Ovary (tissue), 9 donors: ENCODE data around the gene REV3L. TPM values are rescaled to one million over a fixed set of nuclear protein-coding genes. Genes with fewer than 3 reads are reported as not detected.

ENCODE experiments used
- DNase-seq, 5 donors: peaks; one replicate each; pipeline ENCODE4 v3.0.0-alpha.2; 2019 to 2020
- H3K27ac ChIP-seq, 2 donors: fragments of 200-600 bp; one replicate each; pipeline versions ENCODE4 v1.5.1 to v1.8.0; 2019 to 2022
- H3K27me3 ChIP-seq: fragments of 200-600 bp; one replicate; pipeline ENCODE4 v1.8.0; 2022
- H3K36me3 ChIP-seq: fragments of 200-600 bp; sonication (generic); one replicate; pipeline ENCODE4 v1.5.1; 2019
- H3K4me1 ChIP-seq: one replicate; pipeline ENCODE4 v1.8.1; 2013; ENCODE audit warnings: mild to moderate bottlenecking, moderate library complexity; ENCODE audit not compliant: insufficient read depth
- H3K4me3 ChIP-seq: fragments of 200-600 bp; sonication (generic); one replicate; pipeline ENCODE4 v1.5.1; 2017
- H3K9me3 ChIP-seq, 2 donors: fragments of 200-600 bp in 1 of 2; sonication (generic) in 1 of 2; one replicate each; pipeline versions ENCODE4 v1.5.1 to v1.8.1; 2013 to 2019; ENCODE audit warnings: mild to moderate bottlenecking in 1 of 2, moderate library complexity in 1 of 2
- CTCF ChIP-seq, 3 donors: fragments of 450-650 bp in 2 of 3; fragments of 200-600 bp in 1 of 3; IDR thresholded peaks; one replicate each; pipeline versions ENCODE4 v1.5.1 to v1.8.0; 2016 to 2022; ENCODE audit warnings: antibody characterized with exemption in 3 of 3, mild to moderate bottlenecking in 1 of 3
- EP300 ChIP-seq: sonication (generic); formaldehyde crosslinking; IDR thresholded peaks from one replicate; pipeline ENCODE4 v1.6.1; 2017; ENCODE audit warnings: antibody characterized with exemption
- POLR2A ChIP-seq: fragments of 450-650 bp; IDR thresholded peaks from one replicate; pipeline ENCODE4 v1.6.1; 2017; ENCODE audit warnings: antibody characterized with exemption, mild to moderate bottlenecking, moderate library complexity
- WGBS, 3 donors: extraction: QIAGEN DNeasy Blood & Tissue Kit in 1 of 3; methylation state at CpG; one replicate each; pipeline versions ENCODE4 v1.1.5 to v1.1.7; 2013 to 2017; 5-methylcytosine and 5-hydroxymethylcytosine counted together
- intact Hi-C, 4 donors: fragments of 100-400 bp; cut with DNase I; formaldehyde crosslinking; loops; one replicate each; pipeline versions ENCODE4 v1.11.0 to v1.15.1; 2022 to 2023
- polyA plus RNA-seq, 2 donors: library from polyadenylated mRNA; stranded (reverse); fragments of 200-250 nt in 1 of 2; fragments of 350-450 nt in 1 of 2; fragmentation: Illumina TruSeq in 1 of 2; extraction: RNeasy Lipid Tissue Mini Kit (QIAGEN cat#74804) in 1 of 2; gene quantifications; one replicate each; pipeline ENCODE4 v1.2.3, GENCODE V29; 2013 to 2014
- total RNA-seq, 7 donors: library from RNA; depleted of rRNA in 2 of 7; stranded (reverse); fragments of >200 nt in 2 of 7; fragmentation: NEBNext Ultra II Directional in 3 of 7; extraction: Animal tissue kit (Norgen Biotek cat#: 25700) in 3 of 7; gene quantifications; one replicate each; pipeline versions ENCODE4 v1.1.0 to v1.2.4, GENCODE V29; 2016 to 2023
- donor health status: DM: no; HTN: no; CAD: no; lungs with moderate emphysema.
- donor health status: DM: no; HTN: no; CAD: no.
- donor health status: Bipolar disorder and iron deficiency.
- donor health status: DM: yes; HTN: yes; CAD: no.
- donor health status: DM: no; HTN: no; CAD: no.
- donor health status: DM: yes; HTN: yes; CAD: no.

The REV3L gene
- total and polyA plus RNA-seq, 9 donors = 8.5 to 55.2 (median 31.0) TPM

GRCh38 chr6:111358454-111358853 is 124.6 kb downstream of the REV3L start:
- TF ChIP-seq EP300 (no peak), POLR2A (no peak)
- 85 to 100% (median 95%) methylated on average over 1 of the region's 1 CpG for WGBS, 3 donors
- Histone ChIP-seq H3K4me3 (no peak overlapping the region), H3K4me1 (peaks cover 3% of the 10 kb centered on the region), H3K27me3 (no peaks in the 10 kb centered on the region), H3K27ac (no peak overlapping the region), H3K36me3 (no peaks in the 10 kb centered on the region), H3K9me3 (no peaks in the 10 kb centered on the region)
- intact Hi-C loops = no loop called here
- no peak for DNase-seq

- no peak for TF ChIP-seq POLR2A
- no peak for TF ChIP-seq CTCF (IDR thresholded peaks at IDR 0.05)
- TF ChIP-seq EP300 = no peak
- no peak for DNase-seq
- H3K36me3 ChIP-seq = no peaks in the 10 kb centered on the region
- H3K4me3 ChIP-seq = no peak overlapping the region
- H3K9me3 ChIP-seq = no peaks in the 10 kb centered on the region
- intact Hi-C loops = no loop called here
- H3K27me3 ChIP-seq = no peaks in the 10 kb centered on the region
- peaks cover 3% of the 10 kb centered on the region for H3K4me1 ChIP-seq
- H3K27ac ChIP-seq = no peak overlapping the region
These were observed 125.3 kb downstream of the REV3L start for GRCh38 chr6:111357705-111358104.

GRCh38 chr6:111356551-111356950 is 126.5 kb downstream of the REV3L start:
- peaks cover 3% of the 10 kb centered on the region for H3K4me1 ChIP-seq
- TF ChIP-seq EP300 (no peak), CTCF (IDR thresholded peaks at IDR 0.05) (no peak), POLR2A (no peak)
- H3K9me3 ChIP-seq = no peaks in the 10 kb centered on the region
- H3K27ac ChIP-seq = no peak overlapping the region
- no peaks in the 10 kb centered on the region for H3K27me3 ChIP-seq
- no peaks in the 10 kb centered on the region for H3K36me3 ChIP-seq
- WGBS, 3 donors = 96 to 100% (median 96%) methylated on average over 1 of the region's 1 CpG
- intact Hi-C loops = no loop called here
- H3K4me3 ChIP-seq = no peak overlapping the region
- no peak for DNase-seq

- no peak for DNase-seq
- TF ChIP-seq POLR2A (no peak), CTCF (IDR thresholded peaks at IDR 0.05) (no peak), EP300 (no peak)
- Histone ChIP-seq H3K27ac (no peak overlapping the region), H3K4me3 (no peak overlapping the region), H3K36me3 (no peaks in the 10 kb centered on the region), H3K4me1 (peaks cover 3% of the 10 kb centered on the region), H3K9me3 (no peaks in the 10 kb centered on the region), H3K27me3 (no peaks in the 10 kb centered on the region)
- intact Hi-C loops = no loop called here
- WGBS, 3 donors = 89 to 93% (median 90%) methylated on average over 3 of the region's 3 CpGs
These were observed 128.1 kb downstream of the REV3L start for GRCh38 chr6:111354758-111355555.

- intact Hi-C loops = no loop called here
- no peak overlapping the region for H3K4me3 ChIP-seq
- H3K4me1 ChIP-seq = peaks cover 3% of the 10 kb centered on the region
- TF ChIP-seq CTCF (IDR thresholded peaks at IDR 0.05) (no peak), POLR2A (no peak), EP300 (no peak)
- 40 to 47% (median 42%) methylated on average over 5 of the region's 5 CpGs for WGBS, 3 donors
- H3K36me3 ChIP-seq = no peaks in the 10 kb centered on the region
- no peak overlapping the region for H3K27ac ChIP-seq
- no peaks in the 10 kb centered on the region for H3K9me3 ChIP-seq
- no peak for DNase-seq
- H3K27me3 ChIP-seq = no peaks in the 10 kb centered on the region
These were observed 129.0 kb downstream of the REV3L start for GRCh38 chr6:111353912-111354462.
